GM19238 (cell line): Measurements from ENCODE around the gene ACBD5.
"Not testable (repeated sequence)": the region's sequence is repeated elsewhere in the genome, so short reads cannot be mapped to it uniquely, and the experiment has no call there.

ENCODE experiments used
- DNase-seq: peaks from one replicate; pipeline ENCODE4 v3.0.0; 2011; ENCODE audit warnings: low spot score; ENCODE audit not compliant: insufficient read length

ACBD5 gene

GRCh38 chr10:27241010-27241651, 534 bp upstream of the ACBD5 start:
- no peak for DNase-seq

DNA sequence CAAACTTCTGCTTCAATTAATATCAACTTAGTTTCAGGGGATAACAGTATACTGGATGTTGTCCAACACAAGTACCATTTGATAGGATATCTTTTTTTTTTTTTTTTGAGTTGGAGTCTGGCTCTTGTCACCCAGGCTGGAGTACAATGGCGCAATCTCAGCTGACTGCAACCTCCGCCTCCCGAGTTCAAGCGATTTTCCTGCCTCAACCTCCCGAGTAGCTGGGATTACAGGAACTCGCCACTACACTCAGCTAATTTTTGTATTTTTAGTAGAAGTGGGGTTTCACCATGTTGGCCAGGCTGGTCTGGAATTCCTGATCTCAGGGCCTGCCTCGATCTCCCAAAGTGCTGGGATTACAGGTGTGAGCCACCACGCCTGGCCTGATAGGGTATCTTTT, 3.1 kb downstream of the ACBD5 start:
- not testable (repeated sequence) for DNase-seq

- not testable (repeated sequence) for DNase-seq
Observed at GRCh38 chr10:27236589-27237128, 3.9 kb downstream of the ACBD5 start.

DNA sequence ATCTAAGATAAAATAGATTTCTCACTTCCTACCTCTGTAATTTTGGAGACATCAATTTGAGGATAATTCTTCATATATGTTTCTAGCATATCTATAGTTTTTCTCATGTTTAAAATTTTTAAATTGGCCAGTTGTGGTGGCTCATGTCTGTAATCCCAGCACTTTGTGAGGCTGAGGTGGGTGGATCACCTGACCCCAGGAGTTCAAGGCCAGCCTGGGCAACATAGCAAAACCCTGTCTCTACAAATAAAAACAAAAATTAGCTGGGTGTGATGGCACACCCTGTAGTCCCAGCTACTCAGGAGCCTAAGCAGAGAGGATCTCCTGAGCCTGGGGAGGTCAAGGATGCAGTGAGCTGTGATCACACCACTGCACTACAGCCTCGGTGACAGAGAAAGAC, 4.9 kb downstream of the ACBD5 start:
- DNase-seq, result no peak

GRCh38 chr10:27230022-27230421, 10.6 kb downstream of the ACBD5 start:
- DNase-seq, result no peak

DNA sequence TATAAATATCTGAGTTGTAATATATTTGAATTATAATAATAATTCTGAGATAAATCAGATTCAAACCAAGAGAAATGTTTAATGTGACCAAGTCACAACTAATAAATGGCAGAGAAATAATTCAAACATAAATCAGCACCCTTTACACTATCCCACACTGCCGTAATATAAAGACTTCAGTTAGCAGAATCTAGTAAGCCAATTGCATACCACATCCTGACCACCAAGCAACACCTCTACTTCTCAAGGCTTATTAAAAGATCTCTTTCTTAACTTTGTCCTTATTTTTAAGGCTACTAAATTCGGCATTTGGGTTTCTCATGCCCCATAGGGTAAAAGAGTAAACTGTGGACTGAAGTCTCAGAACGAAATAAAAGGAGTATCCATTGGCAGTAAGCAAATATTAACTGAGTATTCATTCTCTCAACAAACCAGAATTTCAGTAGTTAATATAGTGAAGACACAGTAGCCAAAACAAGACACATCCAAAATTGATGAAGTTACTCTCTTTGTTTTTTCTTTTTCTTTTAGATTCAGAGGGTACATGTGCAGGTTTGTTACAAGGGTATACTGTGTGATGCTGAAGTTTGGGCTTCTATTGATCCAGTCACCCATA, 14.8 kb downstream of the ACBD5 start:
- DNase-seq, result no peak

GRCh38 chr10:27225011-27225590, 15.5 kb downstream of the ACBD5 start:
- no peak for DNase-seq

GRCh38 chr10:27223964-27224363, 16.6 kb downstream of the ACBD5 start:
- DNase-seq, result no peak

DNA sequence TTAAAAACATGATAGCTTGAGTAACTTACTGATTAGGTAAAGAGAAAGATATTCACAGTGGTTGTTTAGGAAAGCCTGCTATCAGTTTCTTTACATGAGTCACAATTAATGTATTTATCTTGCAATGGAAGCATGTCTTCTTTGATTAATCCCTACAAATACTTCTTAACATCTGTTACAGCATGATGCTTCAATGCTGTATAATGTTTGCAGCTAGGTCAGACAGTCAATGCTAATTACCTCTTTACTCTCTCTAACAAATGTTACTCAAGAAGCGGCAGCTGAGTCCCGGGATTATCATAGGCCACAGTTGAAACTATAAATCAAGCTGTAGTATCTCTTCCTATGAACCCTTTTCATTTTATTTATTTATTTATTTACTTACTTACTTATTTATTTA, 33.2 kb downstream of the ACBD5 start:
- no peak for DNase-seq

GRCh38 chr10:27203806-27204205, 36.8 kb downstream of the ACBD5 start:
- DNase-seq, result no peak

- DNase-seq, result no peak
Observed at GRCh38 chr10:27197980-27198620, 42.5 kb downstream of the ACBD5 start.

DNA sequence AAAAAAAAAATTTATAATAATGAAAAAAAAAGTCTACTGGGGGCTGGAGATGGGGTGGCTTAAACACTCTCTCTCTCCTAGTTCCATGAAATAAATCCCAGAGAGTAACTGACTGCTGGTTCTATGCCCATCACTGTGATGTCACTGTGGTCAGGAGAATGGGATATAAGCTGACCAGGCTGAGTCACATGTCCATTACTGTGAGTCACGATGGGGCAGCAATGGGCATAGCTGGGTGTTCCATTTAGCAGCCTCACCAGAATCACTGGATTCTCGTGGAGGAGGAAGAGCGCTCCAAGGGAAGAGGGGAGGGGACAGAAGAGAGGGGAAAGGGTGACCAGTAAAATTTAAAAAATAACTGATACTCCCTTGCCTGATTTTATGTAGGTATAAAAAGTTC, 48.3 kb downstream of the ACBD5 start:
- DNase-seq, result no peak

- no peak for DNase-seq
Observed at GRCh38 chr10:27190508-27190907, 50.1 kb downstream of the ACBD5 start.

- no peak for DNase-seq
Observed at GRCh38 chr10:27188897-27189296, 51.7 kb downstream of the ACBD5 start.

DNA sequence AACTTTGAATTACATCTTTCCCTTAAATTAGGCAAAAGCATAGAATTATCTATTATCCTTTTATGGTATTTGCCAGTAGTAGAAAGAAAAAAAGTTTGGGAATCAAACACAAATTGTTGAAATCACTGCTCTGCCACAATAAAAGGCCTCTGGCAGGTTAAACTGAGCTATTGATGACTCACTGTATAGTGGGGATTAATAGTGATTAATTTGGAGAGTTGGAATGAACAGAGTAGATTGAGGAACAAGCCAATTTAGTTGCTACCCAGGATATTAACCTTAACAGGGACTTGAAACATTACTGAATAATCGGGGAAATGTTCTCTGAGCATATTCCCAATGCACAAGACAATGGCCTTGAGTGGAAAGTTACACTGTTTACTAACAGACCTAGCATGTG, 52.3 kb downstream of the ACBD5 start:
- DNase-seq, result no peak

DNA sequence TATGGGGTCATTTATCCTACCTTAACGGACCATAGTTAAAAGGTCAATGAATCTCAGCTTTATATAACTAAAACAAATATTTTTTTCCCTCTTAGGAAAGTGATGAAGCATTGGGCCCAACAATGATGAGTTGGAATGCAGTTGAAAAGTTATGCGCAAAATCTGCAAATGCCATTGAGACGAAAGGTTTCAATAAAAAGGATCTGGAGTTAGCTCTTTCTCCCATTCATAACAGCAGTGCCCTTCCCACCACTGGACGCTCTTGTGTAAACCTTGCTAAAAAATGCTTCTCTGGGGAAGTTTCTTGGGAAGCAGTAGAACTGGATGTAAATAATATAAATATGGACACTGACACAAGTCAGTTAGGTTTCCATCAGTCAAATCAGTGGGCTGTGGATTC, 70.7 kb downstream of the ACBD5 start:
- DNase-seq, result no peak

- no peak for DNase-seq
Observed at GRCh38 chr10:27158421-27158820, 82.2 kb downstream of the ACBD5 start.

DNA sequence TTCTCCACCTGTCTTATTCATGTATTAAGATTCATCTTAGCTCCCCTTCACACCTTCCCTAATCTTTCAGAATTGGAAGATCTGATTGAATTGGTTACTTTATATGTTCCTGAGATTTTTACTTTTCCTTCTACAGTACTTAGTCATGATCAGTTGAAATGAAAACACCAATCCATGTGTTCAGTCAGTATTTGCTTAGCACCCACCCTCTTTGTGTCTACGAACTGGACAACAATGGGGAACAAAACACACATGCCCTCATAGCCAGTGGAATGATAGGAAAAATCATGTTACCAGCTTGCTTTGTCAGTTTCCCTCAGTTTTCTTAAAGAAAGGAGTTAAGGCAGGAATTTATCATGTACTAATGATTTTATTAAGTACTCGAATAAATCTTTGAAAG, 83.4 kb downstream of the ACBD5 start:
- no peak for DNase-seq

DNA sequence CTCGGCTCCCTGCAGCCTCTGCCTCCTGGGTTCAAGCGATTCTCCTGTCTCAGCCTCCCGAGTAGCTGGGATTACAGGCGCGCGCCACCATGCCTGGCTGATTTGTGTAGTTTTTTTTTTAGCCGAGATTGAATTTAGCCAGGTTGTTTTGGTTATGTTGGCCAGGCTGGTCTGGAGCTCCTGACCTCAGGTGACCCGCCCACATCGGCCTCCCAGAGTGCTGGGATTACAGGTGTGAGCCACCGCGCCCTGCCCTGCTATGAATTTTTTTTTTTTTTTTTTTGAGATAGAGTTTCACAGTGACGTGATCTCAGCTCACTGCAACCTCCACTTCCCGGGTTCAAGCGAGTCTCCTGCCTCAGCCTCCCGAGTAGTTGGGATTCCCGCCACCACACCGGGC, 84.0 kb downstream of the ACBD5 start:
- not testable (repeated sequence) for DNase-seq

DNA sequence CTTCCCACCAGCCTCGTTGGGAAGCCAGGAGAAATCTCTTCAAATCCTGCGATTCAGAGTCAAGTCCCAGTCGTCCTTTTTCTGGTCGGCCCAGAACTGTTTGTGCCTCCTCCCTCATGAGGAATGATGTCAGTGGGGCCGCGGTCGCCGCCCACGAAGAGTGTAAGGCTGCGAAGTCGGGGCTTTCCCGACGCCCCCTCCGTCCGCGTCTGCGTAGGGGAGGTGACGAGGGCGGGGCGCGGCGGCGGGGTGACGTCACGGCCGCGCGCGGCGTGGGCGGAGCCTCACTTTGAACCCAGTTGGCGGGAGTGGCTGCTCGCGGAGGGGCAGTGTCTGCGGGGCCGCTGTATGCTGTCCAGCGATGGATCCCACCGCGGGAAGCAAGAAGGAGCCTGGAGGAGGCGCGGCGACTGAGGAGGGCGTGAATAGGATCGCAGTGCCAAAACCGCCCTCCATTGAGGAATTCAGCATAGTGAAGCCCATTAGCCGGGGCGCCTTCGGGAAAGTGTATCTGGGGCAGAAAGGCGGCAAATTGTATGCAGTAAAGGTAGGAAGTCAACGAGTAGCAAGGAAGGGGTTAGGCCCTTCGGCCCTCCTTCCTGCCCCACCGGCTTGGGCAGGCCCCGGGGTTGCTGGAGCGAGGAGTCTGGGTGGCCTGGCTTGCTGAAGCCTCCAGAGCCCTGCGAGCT, 85.4 kb downstream of the ACBD5 start, which contains the start of gene MASTL:
Gene MASTL, plus strand, starts transcription at position 287 of the 689 bp plus-strand sequence. Its CDS starts 75 bp downstream, at position 362.
- peak; percentile 78 for DNase-seq

DNA sequence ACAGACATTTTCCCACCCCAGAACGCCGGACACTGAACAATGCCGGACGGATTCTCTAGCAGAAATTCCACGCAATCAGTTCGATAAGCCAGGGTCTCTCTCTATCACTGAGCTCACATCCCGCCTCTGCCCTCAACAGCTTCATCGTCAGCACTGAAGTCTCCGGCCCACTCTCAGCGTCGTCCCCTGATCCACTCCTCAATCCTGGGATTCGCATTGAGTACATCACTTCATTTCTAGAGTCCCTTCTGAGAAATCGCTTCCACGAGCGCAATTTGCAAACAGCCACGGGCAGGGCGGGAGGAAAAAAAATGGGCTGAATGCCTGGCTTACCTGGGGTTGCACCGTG, 86.8 kb downstream of the ACBD5 start:
- no peak for DNase-seq

DNA sequence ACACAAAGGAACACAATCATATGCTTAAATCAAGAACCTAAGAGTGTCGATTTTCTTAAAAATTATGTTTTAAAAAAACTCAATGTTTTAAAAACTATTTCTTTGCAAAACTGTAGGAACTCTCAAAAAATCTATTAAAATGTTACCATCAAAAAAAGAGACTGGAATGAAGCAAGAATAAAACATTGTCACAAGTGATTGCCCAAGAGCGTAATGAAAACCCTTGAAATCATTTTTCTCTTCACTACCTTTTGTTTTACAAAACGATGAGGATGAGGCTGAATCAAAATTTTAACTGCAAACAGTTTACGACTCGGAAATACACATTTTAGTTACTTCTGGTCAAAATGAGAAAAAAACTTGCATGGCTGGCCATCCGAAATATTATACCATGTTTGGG, 87.3 kb downstream of the ACBD5 start:
- no peak for DNase-seq
